Panc1 (cell line): ENCODE data around the gene CRKL.

Experiments used
- POLR2AphosphoS5 ChIP-seq: IDR thresholded peaks from 2 replicates; pipeline ENCODE4 v1.6.1; 2012; ENCODE audit warnings: mild to moderate bottlenecking, low read depth, low read length, moderate library complexity
- TF ChIP-seq, protein P1 (sequence below): fragments of 450-650 bp; IDR thresholded peaks from 2 replicates; pipeline ENCODE4 v1.5.1; 2017; ENCODE audit warnings: mild to moderate bottlenecking
- TF ChIP-seq, protein P2 (sequence below), 2 experiments: IDR thresholded peaks; 2 replicates each; pipeline ENCODE4 v1.6.1; 2011 to 2012; ENCODE audit warnings: low read depth in 2 of 2, control low read depth in 1 of 2, low read length in 1 of 2, mild to moderate bottlenecking in 1 of 2, moderate library complexity in 1 of 2; ENCODE audit not compliant: insufficient read depth in 1 of 2

- TF ChIP-seq POLR2AphosphoS5: no peak
- TF ChIP-seq, protein P1, sequence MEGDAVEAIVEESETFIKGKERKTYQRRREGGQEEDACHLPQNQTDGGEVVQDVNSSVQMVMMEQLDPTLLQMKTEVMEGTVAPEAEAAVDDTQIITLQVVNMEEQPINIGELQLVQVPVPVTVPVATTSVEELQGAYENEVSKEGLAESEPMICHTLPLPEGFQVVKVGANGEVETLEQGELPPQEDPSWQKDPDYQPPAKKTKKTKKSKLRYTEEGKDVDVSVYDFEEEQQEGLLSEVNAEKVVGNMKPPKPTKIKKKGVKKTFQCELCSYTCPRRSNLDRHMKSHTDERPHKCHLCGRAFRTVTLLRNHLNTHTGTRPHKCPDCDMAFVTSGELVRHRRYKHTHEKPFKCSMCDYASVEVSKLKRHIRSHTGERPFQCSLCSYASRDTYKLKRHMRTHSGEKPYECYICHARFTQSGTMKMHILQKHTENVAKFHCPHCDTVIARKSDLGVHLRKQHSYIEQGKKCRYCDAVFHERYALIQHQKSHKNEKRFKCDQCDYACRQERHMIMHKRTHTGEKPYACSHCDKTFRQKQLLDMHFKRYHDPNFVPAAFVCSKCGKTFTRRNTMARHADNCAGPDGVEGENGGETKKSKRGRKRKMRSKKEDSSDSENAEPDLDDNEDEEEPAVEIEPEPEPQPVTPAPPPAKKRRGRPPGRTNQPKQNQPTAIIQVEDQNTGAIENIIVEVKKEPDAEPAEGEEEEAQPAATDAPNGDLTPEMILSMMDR: no peak
- TF ChIP-seq, protein P2, sequence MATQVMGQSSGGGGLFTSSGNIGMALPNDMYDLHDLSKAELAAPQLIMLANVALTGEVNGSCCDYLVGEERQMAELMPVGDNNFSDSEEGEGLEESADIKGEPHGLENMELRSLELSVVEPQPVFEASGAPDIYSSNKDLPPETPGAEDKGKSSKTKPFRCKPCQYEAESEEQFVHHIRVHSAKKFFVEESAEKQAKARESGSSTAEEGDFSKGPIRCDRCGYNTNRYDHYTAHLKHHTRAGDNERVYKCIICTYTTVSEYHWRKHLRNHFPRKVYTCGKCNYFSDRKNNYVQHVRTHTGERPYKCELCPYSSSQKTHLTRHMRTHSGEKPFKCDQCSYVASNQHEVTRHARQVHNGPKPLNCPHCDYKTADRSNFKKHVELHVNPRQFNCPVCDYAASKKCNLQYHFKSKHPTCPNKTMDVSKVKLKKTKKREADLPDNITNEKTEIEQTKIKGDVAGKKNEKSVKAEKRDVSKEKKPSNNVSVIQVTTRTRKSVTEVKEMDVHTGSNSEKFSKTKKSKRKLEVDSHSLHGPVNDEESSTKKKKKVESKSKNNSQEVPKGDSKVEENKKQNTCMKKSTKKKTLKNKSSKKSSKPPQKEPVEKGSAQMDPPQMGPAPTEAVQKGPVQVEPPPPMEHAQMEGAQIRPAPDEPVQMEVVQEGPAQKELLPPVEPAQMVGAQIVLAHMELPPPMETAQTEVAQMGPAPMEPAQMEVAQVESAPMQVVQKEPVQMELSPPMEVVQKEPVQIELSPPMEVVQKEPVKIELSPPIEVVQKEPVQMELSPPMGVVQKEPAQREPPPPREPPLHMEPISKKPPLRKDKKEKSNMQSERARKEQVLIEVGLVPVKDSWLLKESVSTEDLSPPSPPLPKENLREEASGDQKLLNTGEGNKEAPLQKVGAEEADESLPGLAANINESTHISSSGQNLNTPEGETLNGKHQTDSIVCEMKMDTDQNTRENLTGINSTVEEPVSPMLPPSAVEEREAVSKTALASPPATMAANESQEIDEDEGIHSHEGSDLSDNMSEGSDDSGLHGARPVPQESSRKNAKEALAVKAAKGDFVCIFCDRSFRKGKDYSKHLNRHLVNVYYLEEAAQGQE (IDR thresholded peaks at IDR 0.05; ENCODE audit: insufficient read depth in 1 of 2, low read depth in 2 of 2, low read length in 1 of 2): no peak
Measured at GRCh38 chr22:20873214-20873613, 44.0 kb upstream of the CRKL start.
